Endothelial cell of umbilical vein (primary cell): ENCODE results near the gene MTRF1. TPM values are rescaled to one million over a fixed set of nuclear protein-coding genes. Genes with fewer than 3 reads are reported as not detected.

Experiments used
- BruUV-seq: library from RNA; stranded (reverse); fragments of 400-500 nt; replicated peaks from 2 replicates; lab custom pipeline; 2021; lab: Mats Ljungman, UMichigan
- CTCF ChIA-PET: fragments of 300-600, 350-600 bp; sonication (Branson Sonifier 250); formaldehyde crosslinking; loops from one replicate; lab custom pipeline; 2021; ENCODE audit warnings: antibody characterized with exemption, inconsistent platforms; lab: Charles Lee
- POLR2A ChIA-PET: fragments of 300-600, 350-600 bp; sonication (Branson Sonifier 250); formaldehyde crosslinking; loops from one replicate; lab custom pipeline; 2021; ENCODE audit warnings: antibody characterized with exemption, inconsistent platforms; lab: Charles Lee
- DNase-seq: peaks from one replicate; pipeline ENCODE4 v3.0.0-alpha.2; 2011; ENCODE audit warnings: low read depth, low spot score
- FAIRE-seq: peaks from 2 replicates; lab custom pipeline; 2011; peaks lifted over from hg19 to GRCh38; lab: Jason Lieb, UNC
- H2AFZ ChIP-seq: 2 replicates; pipeline ENCODE4 v1.6.0; 2012; ENCODE audit warnings: low read depth, low read length, control low read depth, inconsistent platforms
- H3K27ac ChIP-seq: 2 replicates; pipeline ENCODE4 v1.5.1; 2011; ENCODE audit warnings: low read depth, mild to moderate bottlenecking, control low read depth, low read length, moderate library complexity; ENCODE audit not compliant: insufficient read depth
- H3K27me3 ChIP-seq, 2 experiments: 2 replicates each; pipeline versions ENCODE4 v1.6.0 to v1.6.1; 2011; ENCODE audit warnings: low read length in 2 of 2, mixed read lengths in 1 of 2; ENCODE audit not compliant: control insufficient read depth in 2 of 2, insufficient read depth in 2 of 2
- H3K36me3 ChIP-seq, 2 experiments: 2 replicates in 1 of 2; 3 replicates in 1 of 2; pipeline ENCODE4 v1.5.1; 2011; ENCODE audit warnings: low read length in 2 of 2, mild to moderate bottlenecking in 1 of 2, moderate library complexity in 1 of 2; ENCODE audit not compliant: control insufficient read depth in 2 of 2, insufficient read depth in 2 of 2; ENCODE audit errors: extremely low read depth in 1 of 2
- H3K4me1 ChIP-seq: 3 replicates; pipeline ENCODE4 v1.5.1; 2011; ENCODE audit warnings: mild to moderate bottlenecking, low read length; ENCODE audit not compliant: control insufficient read depth, insufficient read depth; ENCODE audit errors: extremely low read depth
- H3K4me2 ChIP-seq: 2 replicates; pipeline ENCODE4 v1.6.1; 2011; ENCODE audit warnings: low read length, control low read depth, mixed read lengths; ENCODE audit not compliant: insufficient read depth
- H3K4me3 ChIP-seq, 3 experiments: fragments of 200-600 bp in 1 of 3; sonication (generic), shearing (Covaris generic) in 1 of 3; replicated peaks in 1 of 3; 2 replicates each; pipeline ENCODE4 v1.5.1; 2011 to 2016; ENCODE audit warnings: control low read depth in 3 of 3, low read length in 3 of 3, mild to moderate bottlenecking in 2 of 3, inconsistent platforms in 1 of 3, low read depth in 1 of 3, moderate library complexity in 1 of 3; ENCODE audit not compliant: insufficient read depth in 1 of 3
- H3K79me2 ChIP-seq: 2 replicates; pipeline ENCODE4 v1.6.0; 2012; ENCODE audit warnings: low read length, inconsistent platforms; ENCODE audit not compliant: control insufficient read depth, insufficient read depth
- H3K9ac ChIP-seq: replicated peaks from 2 replicates; pipeline ENCODE3; 2011; ENCODE audit warnings: low read length, control low read depth; ENCODE audit not compliant: insufficient read depth; ENCODE audit errors: extremely low read depth
- H3K9me1 ChIP-seq: replicated peaks from 3 replicates; pipeline ENCODE4 v1.6.0; 2011; ENCODE audit warnings: mild to moderate bottlenecking, low read length; ENCODE audit not compliant: control insufficient read depth, insufficient read depth; ENCODE audit errors: extremely low read depth
- H3K9me3 ChIP-seq: replicated peaks from 2 replicates; pipeline ENCODE4 v1.5.1; 2012; ENCODE audit warnings: low read length, inconsistent platforms; ENCODE audit not compliant: control insufficient read depth, insufficient read depth
- H4K20me1 ChIP-seq: replicated peaks from 2 replicates; pipeline ENCODE3; 2011; ENCODE audit warnings: mild to moderate bottlenecking, low read length; ENCODE audit not compliant: control insufficient read depth, insufficient read depth; ENCODE audit errors: extremely low read depth
- CTCF ChIP-seq, 2 donors: IDR thresholded peaks; 1 replicate in 1 of 2; 2 replicates in 1 of 2; pipeline ENCODE4 v1.5.1; 2011; ENCODE audit warnings: low read length in 2 of 2, mild to moderate bottlenecking in 2 of 2, moderate library complexity in 2 of 2, control low read depth in 1 of 2, inconsistent platforms in 1 of 2, low read depth in 1 of 2; ENCODE audit not compliant: insufficient read depth in 1 of 2; ENCODE audit errors: extremely low read depth in 1 of 2
- EZH2 ChIP-seq: IDR thresholded peaks from 2 replicates; pipeline ENCODE4 v1.6.1; 2012; ENCODE audit warnings: borderline replicate concordance, low read depth, mild to moderate bottlenecking, moderate library complexity, low read length, inconsistent platforms; ENCODE audit not compliant: severe bottlenecking
- FOS ChIP-seq: IDR thresholded peaks from 2 replicates; pipeline ENCODE4 v1.6.1; 2011; ENCODE audit warnings: mild to moderate bottlenecking, low read length, moderate library complexity, borderline replicate concordance; ENCODE audit not compliant: insufficient read depth
- GATA2 ChIP-seq: IDR thresholded peaks from 2 replicates; pipeline ENCODE4 v1.7.0; 2011; ENCODE audit warnings: low read depth, mild to moderate bottlenecking, moderate library complexity, mixed read lengths, low read length; ENCODE audit not compliant: insufficient read length, insufficient read depth
- JUN ChIP-seq: IDR thresholded peaks from 2 replicates; pipeline ENCODE4 v1.6.1; 2011; ENCODE audit warnings: borderline replicate concordance, low read depth; ENCODE audit not compliant: insufficient read length, insufficient read depth
- MYC ChIP-seq: IDR thresholded peaks from one replicate; pipeline ENCODE4 v1.6.1; 2011; ENCODE audit warnings: mild to moderate bottlenecking, low read depth, low read length
- POLR2A ChIP-seq: IDR thresholded peaks from 2 replicates; pipeline ENCODE4 v1.6.1; 2012; ENCODE audit warnings: low read depth, mild to moderate bottlenecking, control low read depth, low read length
- POLR2AphosphoS5 ChIP-seq: IDR thresholded peaks from 2 replicates; pipeline ENCODE4 v1.6.1; 2012; ENCODE audit warnings: low read depth, mild to moderate bottlenecking, control low read depth, low read length, moderate library complexity; ENCODE audit not compliant: insufficient read depth
- dilution Hi-C: fragments of 300-500 bp; cut with MboI; formaldehyde crosslinking; loops from one replicate; pipeline ENCODE4 v1.15.0; 2019; ENCODE audit warnings: low sequenced_read_pairs; ENCODE audit not compliant: extremely low pct_ligation_motif_present
- intact Hi-C: fragments of 100-400 bp; cut with micrococcal nuclease; formaldehyde crosslinking; loops from one replicate; pipeline ENCODE4 v1.10.0; 2022
- polyA plus RNA-seq, 4 experiments: library from polyadenylated mRNA; depleted of rRNA in 3 of 4; stranded (reverse) in 3 of 4; unstranded in 1 of 4; fragments of >200 nt; gene quantifications; 2 replicates each; pipeline versions ENCODE4 v1.2.1 to v1.2.3, GENCODE V29; 2011 to 2012; ENCODE audit warnings: missing spikeins in 1 of 4
- total RNA-seq: library from RNA; stranded (reverse); gene quantifications from 2 replicates; pipeline ENCODE4 v1.2.3, GENCODE V29; 2021
- TF ChIP-seq, protein P1 (sequence below): IDR thresholded peaks from 2 replicates; pipeline ENCODE4 v1.6.1; 2011; ENCODE audit not compliant: insufficient read depth, insufficient read length

Gene MTRF1
- total and polyA plus RNA-seq, 2 donors (not counting 3 experiments of a cell fraction or from before 2014, with no cell fraction given) = 8.0 to 16.3 TPM

GRCh38 chr13:41193469-41193868 is 69.9 kb downstream of the MTRF1 start:
- H3K9ac ChIP-seq = no peak overlapping the region
- peak overlapping the region in 1 of 3 experiments; percentile 48 for H3K4me3 ChIP-seq
- POLR2A ChIA-PET = no interaction called here
- H3K4me2 ChIP-seq = peak overlapping the region; percentile 83
- no peaks in the 10 kb centered on the region for H3K36me3 ChIP-seq
- CTCF ChIA-PET = no interaction called here
- H3K27ac ChIP-seq = no peak overlapping the region
- intact Hi-C loops = loop anchor here (10.0 kb wide), 2 partner anchors 119 to 451 kb away; no protein-coding TSS in a partner anchor
- BruUV-seq = no TSS peak
- H3K79me2 ChIP-seq = no peaks in the 10 kb centered on the region
- FAIRE-seq (no peak), DNase-seq (no peak)
- TF ChIP-seq EZH2 (no peak), POLR2A (no peak), FOS (no peak), JUN (no peak), GATA2 (no peak), MYC (no peak), CTCF (IDR thresholded peaks at IDR 0.05; ENCODE audit: extremely low read depth in 1 of 2, insufficient read depth in 1 of 2, low read depth in 1 of 2, low read length in 2 of 2) (no peak), POLR2AphosphoS5 (no peak)
- TF ChIP-seq, protein P1, sequence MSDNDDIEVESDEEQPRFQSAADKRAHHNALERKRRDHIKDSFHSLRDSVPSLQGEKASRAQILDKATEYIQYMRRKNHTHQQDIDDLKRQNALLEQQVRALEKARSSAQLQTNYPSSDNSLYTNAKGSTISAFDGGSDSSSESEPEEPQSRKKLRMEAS = no peak
- H3K4me1 ChIP-seq = peaks cover 4% of the 10 kb centered on the region
- no peaks in the 10 kb centered on the region for H3K9me3 ChIP-seq
- H4K20me1 ChIP-seq = no peaks in the 10 kb centered on the region
- H3K9me1 ChIP-seq = no peaks in the 10 kb centered on the region
- no peaks in the 10 kb centered on the region for H3K27me3 ChIP-seq
- dilution Hi-C loops = no loop called here
- peak overlapping the region; percentile 99 for H2AFZ ChIP-seq
